ENCODE results near the gene ANKRD26. TPM values are rescaled to one million over a fixed set of nuclear protein-coding genes. Genes with fewer than 3 reads are reported as not detected.

Gene ANKRD26
- total RNA-seq, 4 donors from 2014 or later: 12.2 to 40.4 (median 12.7) TPM

DNA sequence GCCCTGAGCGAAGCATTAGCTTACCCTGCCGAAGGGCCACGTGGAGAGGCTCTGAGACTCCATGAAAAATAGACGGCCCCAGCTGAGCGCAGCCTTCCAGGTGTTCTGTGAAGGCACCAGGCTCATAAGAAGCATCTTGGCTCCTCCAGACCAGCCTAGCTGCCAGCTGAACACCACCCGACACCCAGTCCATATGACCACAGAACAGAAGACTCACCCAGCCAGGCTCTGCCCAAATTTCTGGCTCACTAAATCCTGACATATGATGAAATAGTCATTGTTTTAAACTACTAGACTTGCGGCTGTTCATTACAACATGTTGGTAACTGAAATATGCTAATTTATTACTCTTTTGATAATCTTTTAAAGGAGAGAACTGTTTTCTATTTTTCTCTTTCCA, 140.0 kb downstream of the ANKRD26 start:
- Histone ChIP-seq H3K9me3 (no peaks in the 10 kb centered on the region), H3K27me3 (no peaks in the 10 kb centered on the region), H3K27ac (no peak overlapping the region), H3K4me1 (no peaks in the 10 kb centered on the region), H3K4me3 (no peak overlapping the region), H3K36me3 (no peaks in the 10 kb centered on the region)
- TF ChIP-seq, protein P1, sequence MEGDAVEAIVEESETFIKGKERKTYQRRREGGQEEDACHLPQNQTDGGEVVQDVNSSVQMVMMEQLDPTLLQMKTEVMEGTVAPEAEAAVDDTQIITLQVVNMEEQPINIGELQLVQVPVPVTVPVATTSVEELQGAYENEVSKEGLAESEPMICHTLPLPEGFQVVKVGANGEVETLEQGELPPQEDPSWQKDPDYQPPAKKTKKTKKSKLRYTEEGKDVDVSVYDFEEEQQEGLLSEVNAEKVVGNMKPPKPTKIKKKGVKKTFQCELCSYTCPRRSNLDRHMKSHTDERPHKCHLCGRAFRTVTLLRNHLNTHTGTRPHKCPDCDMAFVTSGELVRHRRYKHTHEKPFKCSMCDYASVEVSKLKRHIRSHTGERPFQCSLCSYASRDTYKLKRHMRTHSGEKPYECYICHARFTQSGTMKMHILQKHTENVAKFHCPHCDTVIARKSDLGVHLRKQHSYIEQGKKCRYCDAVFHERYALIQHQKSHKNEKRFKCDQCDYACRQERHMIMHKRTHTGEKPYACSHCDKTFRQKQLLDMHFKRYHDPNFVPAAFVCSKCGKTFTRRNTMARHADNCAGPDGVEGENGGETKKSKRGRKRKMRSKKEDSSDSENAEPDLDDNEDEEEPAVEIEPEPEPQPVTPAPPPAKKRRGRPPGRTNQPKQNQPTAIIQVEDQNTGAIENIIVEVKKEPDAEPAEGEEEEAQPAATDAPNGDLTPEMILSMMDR (IDR thresholded peaks at IDR 0.05): no peak
- TF ChIP-seq POLR2A (IDR thresholded peaks at IDR 0.05): no peak
- no peak for DNase-seq

DNA sequence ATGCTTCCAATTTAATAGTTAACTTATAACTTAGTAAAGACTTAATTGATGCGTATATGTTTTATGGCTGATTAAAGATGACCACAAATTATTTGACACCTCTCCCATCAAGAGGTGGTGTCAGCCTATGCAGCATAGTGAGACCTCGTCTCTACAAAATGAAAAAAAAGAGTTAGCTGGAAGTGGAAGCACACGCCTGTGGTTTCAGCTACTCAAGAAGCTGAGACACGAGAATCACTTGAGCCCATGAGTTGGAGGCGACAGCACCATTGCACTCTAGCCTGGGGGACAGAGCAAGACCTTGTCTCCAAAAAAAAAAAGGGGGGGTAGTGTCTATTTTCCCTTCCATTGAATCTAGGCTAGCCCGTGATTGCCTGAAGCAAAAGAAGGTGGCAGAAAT, 140.5 kb downstream of the ANKRD26 start:
- no peaks in the 10 kb centered on the region for H3K27me3 ChIP-seq
- no peaks in the 10 kb centered on the region for H3K9me3 ChIP-seq
- no peaks in the 10 kb centered on the region for H3K4me1 ChIP-seq
- H3K4me3 ChIP-seq: no peak overlapping the region
- no peak for DNase-seq
- no peak overlapping the region for H3K27ac ChIP-seq
- TF ChIP-seq, protein P1 (IDR thresholded peaks at IDR 0.05): no peak
- no peak for TF ChIP-seq POLR2A (IDR thresholded peaks at IDR 0.05)
- no peaks in the 10 kb centered on the region for H3K36me3 ChIP-seq

Small RNAs within 50 kb of the gene (small RNA-seq; reads per million reads assigned to genes)
- gene RNU6-490P: 0 reads per million in 2 donors

Other genes with a start within 250 kb of the ANKRD26 start
- gene ABI1, start 239.5 kb downstream of the ANKRD26 start, total RNA-seq: 10 to 100 TPM; 28.7 to 55.3 (median 48.5) TPM
- 10 to 100 TPM; 43.1 to 86.6 (median 55.7) TPM for gene YME1L1, start 53.9 kb upstream of the ANKRD26 start, total RNA-seq
- 10 to 100 TPM in 3 of 4 donors, 1 to 10 TPM in 1; 9.8 to 14.4 (median 11.0) TPM for gene MASTL, start 54.9 kb upstream of the ANKRD26 start, total RNA-seq
- 10 to 100 TPM; 31.6 to 53.9 (median 39.1) TPM for gene ACBD5, start 140.3 kb upstream of the ANKRD26 start, total RNA-seq

All from Peyer's patch (tissue), 4 donors.